ENCODE results near the gene PEAR1. TPM values are rescaled to one million over a fixed set of nuclear protein-coding genes. Genes with fewer than 3 reads are reported as not detected.

PEAR1 gene
- total RNA-seq, 1 donor from 2014 or later = 11.5 TPM

GRCh38 chr1:156929596-156930238 lies 36.2 kb downstream of the PEAR1 start:
- Histone ChIP-seq H3K4me1 (peaks cover 9% of the 10 kb centered on the region), H3K27ac (no peak overlapping the region), H3K9me3 (no peaks in the 10 kb centered on the region), H3K4me3 (no peak overlapping the region), H3K27me3 (peaks cover 7% of the 10 kb centered on the region), H3K36me3 (no peaks in the 10 kb centered on the region)
- TF ChIP-seq CTCF (IDR thresholded peaks at IDR 0.05) (no peak), POLR2AphosphoS5 (IDR thresholded peaks at IDR 0.05; ENCODE audit: insufficient read depth in 1 of 2, low read depth in 1 of 2) (no peak), POLR2A (IDR thresholded peaks at IDR 0.05) (no peak)
- no peak for DNase-seq (ENCODE audit: extremely low spot score in 2 of 2)
- intact Hi-C loops (cut with DNase I) = loop anchor here (10.0 kb wide), 1 partner anchor 135 kb away; no protein-coding TSS in a partner anchor

GRCh38 chr1:156930483-156930882 lies 37.0 kb downstream of the PEAR1 start:
- Histone ChIP-seq H3K9me3 (no peaks in the 10 kb centered on the region), H3K27me3 (peaks cover 7% of the 10 kb centered on the region), H3K27ac (no peak overlapping the region), H3K36me3 (no peaks in the 10 kb centered on the region), H3K4me3 (no peak overlapping the region), H3K4me1 (peaks cover 9% of the 10 kb centered on the region)
- intact Hi-C loops (cut with DNase I) = no loop called here
- DNase-seq (ENCODE audit: extremely low spot score in 2 of 2) = no peak
- no peak for TF ChIP-seq POLR2AphosphoS5 (IDR thresholded peaks at IDR 0.05; ENCODE audit: insufficient read depth in 1 of 2, low read depth in 1 of 2)
- no peak for TF ChIP-seq POLR2A (IDR thresholded peaks at IDR 0.05)
- TF ChIP-seq CTCF (IDR thresholded peaks at IDR 0.05) = no peak

- H3K27ac ChIP-seq = no peak overlapping the region
- intact Hi-C loops (cut with DNase I) = no loop called here
- H3K27me3 ChIP-seq = peaks cover 7% of the 10 kb centered on the region
- no peak for TF ChIP-seq POLR2AphosphoS5 (IDR thresholded peaks at IDR 0.05; ENCODE audit: insufficient read depth in 1 of 2, low read depth in 1 of 2)
- TF ChIP-seq POLR2A (IDR thresholded peaks at IDR 0.05) = no peak
- no peak for TF ChIP-seq CTCF (IDR thresholded peaks at IDR 0.05)
- DNase-seq (ENCODE audit: extremely low spot score in 2 of 2) = no peak
- H3K36me3 ChIP-seq = no peaks in the 10 kb centered on the region
- H3K4me3 ChIP-seq = no peak overlapping the region
- H3K9me3 ChIP-seq = no peaks in the 10 kb centered on the region
- peaks cover 9% of the 10 kb centered on the region for H3K4me1 ChIP-seq
These were observed 37.9 kb downstream of the PEAR1 start for GRCh38 chr1:156931211-156931952.

- H3K27me3 ChIP-seq = peaks cover 5% of the 10 kb centered on the region
- no peak for DNase-seq (ENCODE audit: extremely low spot score in 2 of 2)
- intact Hi-C loops (cut with DNase I) = no loop called here
- no peak overlapping the region for H3K27ac ChIP-seq
- H3K4me1 ChIP-seq = peaks cover 9% of the 10 kb centered on the region
- H3K9me3 ChIP-seq = no peaks in the 10 kb centered on the region
- no peak overlapping the region for H3K4me3 ChIP-seq
- TF ChIP-seq POLR2AphosphoS5 (IDR thresholded peaks at IDR 0.05; ENCODE audit: insufficient read depth in 1 of 2, low read depth in 1 of 2) = no peak
- no peak for TF ChIP-seq POLR2A (IDR thresholded peaks at IDR 0.05)
- TF ChIP-seq CTCF (IDR thresholded peaks at IDR 0.05) = no peak
- peaks cover 0 to 6% of the 10 kb centered on the region in 2 donors for H3K36me3 ChIP-seq
These were observed 38.6 kb downstream of the PEAR1 start for GRCh38 chr1:156931974-156932710.
